Lower lobe of right lung (tissue), 2 donors: ENCODE data around the gene EHD1. TPM values are rescaled to one million over a fixed set of nuclear protein-coding genes. Genes with fewer than 3 reads are reported as not detected.

Experiments used
- ATAC-seq, 2 donors: fragments of 200-7000 bp; cut with Tn5 transposase; one replicate each; pipeline ENCODE4 v1.9.1; 2020 to 2022; ENCODE audit warnings: mild to moderate bottlenecking in 2 of 2, moderate library complexity in 2 of 2
- DNase-seq: peaks from one replicate; pipeline ENCODE4 v3.0.0-alpha.2; 2020
- H3K27ac ChIP-seq: fragments of 200-600 bp; one replicate; pipeline ENCODE4 v1.8.0; 2022
- H3K27me3 ChIP-seq: fragments of 200-600 bp; one replicate; pipeline ENCODE4 v1.8.0; 2022; ENCODE audit warnings: low read depth
- H3K36me3 ChIP-seq: fragments of 200-600 bp; one replicate; pipeline ENCODE4 v1.8.0; 2022; ENCODE audit warnings: mild to moderate bottlenecking
- H3K4me1 ChIP-seq: fragments of 200-600 bp; one replicate; pipeline ENCODE4 v1.8.0; 2022
- H3K4me3 ChIP-seq: fragments of 200-600 bp; one replicate; pipeline ENCODE4 v1.8.0; 2022; ENCODE audit warnings: mild to moderate bottlenecking
- H3K9me3 ChIP-seq: fragments of 200-600 bp; one replicate; pipeline ENCODE4 v1.8.0; 2022
- intact Hi-C: fragments of 100-400 bp; cut with DNase I; formaldehyde crosslinking; loops from one replicate; pipeline ENCODE4 v1.11.0; 2022
- total RNA-seq: library from RNA; stranded (reverse); fragmentation: NEBNext Ultra II Directional; extraction: Animal tissue kit (Norgen Biotek cat#: 25700); gene quantifications from one replicate; pipeline ENCODE4 v1.2.1, GENCODE V29; 2021
- TF ChIP-seq, protein P1 (sequence below): fragments of 200-600 bp; IDR thresholded peaks from one replicate; pipeline ENCODE4 v1.8.0; 2022; ENCODE audit warnings: antibody characterized with exemption, mild to moderate bottlenecking
- donor health status: DM: no; HTN: yes; CAD: no; lungs with severe emphysema.

The EHD1 gene
- total RNA-seq, 1 donor from 2014 or later = 73.4 TPM

DNA sequence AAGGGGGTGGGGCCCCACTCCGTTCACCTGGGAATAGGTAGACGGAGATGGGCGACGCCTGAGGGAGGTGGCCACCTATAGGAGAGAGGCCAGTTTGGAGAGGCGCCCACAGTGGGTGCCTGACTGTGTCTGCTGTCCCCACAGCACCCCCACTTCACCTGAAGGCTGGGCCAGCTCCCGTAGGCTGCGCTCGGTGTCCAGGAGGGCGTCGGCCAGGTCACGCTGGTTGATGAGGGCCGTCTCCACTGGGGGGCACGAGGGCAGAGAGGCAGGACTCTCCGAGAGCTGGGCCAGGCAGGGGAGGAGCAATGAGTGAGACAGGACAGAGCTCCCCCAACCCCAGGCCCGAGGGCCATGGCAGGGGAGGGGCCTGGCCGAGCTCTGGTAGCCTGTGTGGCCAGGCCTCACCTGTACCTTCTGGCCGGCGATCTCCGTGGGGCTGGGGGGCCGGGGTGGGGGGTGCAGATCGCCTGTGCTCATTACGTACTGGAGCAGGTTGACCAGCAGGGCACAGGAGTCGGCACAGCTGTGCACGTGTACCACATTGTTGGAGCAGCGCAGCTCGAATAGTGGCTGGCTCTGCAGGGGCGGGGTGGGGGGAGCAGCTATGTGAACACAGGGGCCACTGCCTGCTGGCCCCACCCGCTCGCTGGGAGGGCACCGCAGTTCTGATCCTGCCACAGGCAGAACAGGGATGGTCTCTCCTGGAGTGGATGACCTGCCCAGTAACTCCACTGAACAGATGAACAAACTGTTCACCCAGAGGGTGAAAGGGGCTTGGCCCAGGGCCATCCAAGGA, 23.9 kb upstream of the EHD1 start:
- DNase-seq = peak; percentile 36
- no peaks in the 10 kb centered on the region for H3K9me3 ChIP-seq
- peaks cover 95% of the 10 kb centered on the region for H3K36me3 ChIP-seq
- H3K4me3 ChIP-seq = no peak overlapping the region
- H3K4me1 ChIP-seq = no peaks in the 10 kb centered on the region
- intact Hi-C loops = no loop called here
- no peak for ATAC-seq
- H3K27ac ChIP-seq = no peak overlapping the region
- H3K27me3 ChIP-seq = no peaks in the 10 kb centered on the region
- TF ChIP-seq, protein P1, sequence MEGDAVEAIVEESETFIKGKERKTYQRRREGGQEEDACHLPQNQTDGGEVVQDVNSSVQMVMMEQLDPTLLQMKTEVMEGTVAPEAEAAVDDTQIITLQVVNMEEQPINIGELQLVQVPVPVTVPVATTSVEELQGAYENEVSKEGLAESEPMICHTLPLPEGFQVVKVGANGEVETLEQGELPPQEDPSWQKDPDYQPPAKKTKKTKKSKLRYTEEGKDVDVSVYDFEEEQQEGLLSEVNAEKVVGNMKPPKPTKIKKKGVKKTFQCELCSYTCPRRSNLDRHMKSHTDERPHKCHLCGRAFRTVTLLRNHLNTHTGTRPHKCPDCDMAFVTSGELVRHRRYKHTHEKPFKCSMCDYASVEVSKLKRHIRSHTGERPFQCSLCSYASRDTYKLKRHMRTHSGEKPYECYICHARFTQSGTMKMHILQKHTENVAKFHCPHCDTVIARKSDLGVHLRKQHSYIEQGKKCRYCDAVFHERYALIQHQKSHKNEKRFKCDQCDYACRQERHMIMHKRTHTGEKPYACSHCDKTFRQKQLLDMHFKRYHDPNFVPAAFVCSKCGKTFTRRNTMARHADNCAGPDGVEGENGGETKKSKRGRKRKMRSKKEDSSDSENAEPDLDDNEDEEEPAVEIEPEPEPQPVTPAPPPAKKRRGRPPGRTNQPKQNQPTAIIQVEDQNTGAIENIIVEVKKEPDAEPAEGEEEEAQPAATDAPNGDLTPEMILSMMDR = no peak

DNA sequence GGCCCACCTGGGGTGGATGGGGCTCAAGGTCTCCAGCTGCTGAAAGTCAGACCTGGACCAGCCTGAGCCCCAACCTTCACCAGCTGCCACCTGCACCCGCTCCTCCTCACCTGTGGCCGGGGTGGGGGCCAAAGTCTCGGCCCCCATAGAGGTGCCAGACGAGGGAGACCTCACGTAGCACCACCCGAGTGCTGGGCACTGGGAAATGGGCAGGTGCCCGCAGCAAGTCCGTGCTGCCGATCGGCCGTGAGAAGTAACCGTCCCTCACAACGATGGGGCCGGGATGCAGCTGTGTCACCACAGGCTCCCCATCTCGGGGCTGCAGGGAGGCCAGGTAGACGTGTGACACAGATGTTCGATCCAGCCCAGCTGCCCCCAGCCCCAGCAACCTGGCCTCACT, 22.4 kb upstream of the EHD1 start:
- Histone ChIP-seq H3K36me3 (peaks cover 95% of the 10 kb centered on the region), H3K4me3 (no peak overlapping the region), H3K9me3 (no peaks in the 10 kb centered on the region), H3K27ac (no peak overlapping the region), H3K27me3 (no peaks in the 10 kb centered on the region), H3K4me1 (no peaks in the 10 kb centered on the region)
- no peak for ATAC-seq
- DNase-seq = no peak
- intact Hi-C loops = no loop called here
- TF ChIP-seq, protein P1 = no peak

DNA sequence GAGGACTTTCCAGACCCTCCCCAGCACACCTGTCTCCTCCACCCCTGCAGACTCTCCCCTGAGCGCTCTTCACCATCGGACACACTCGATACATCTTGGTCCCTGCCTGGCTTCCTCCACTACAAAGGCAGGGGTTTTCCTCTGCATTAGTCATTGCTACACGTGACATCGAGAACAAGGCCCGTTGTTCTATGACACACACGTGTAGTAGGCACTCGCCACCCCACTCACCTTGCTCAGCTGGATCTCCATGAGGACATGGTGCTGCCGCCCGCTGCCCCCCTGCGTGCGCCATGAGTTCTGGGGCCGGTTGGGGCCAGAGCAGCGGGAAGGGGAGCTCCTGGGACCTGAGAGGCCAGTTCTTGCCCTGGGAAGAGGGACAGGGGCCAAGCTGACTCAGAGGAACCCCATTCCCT, 21.9 kb upstream of the EHD1 start:
- intact Hi-C loops = no loop called here
- H3K36me3 ChIP-seq = peaks cover 94% of the 10 kb centered on the region
- no peaks in the 10 kb centered on the region for H3K4me1 ChIP-seq
- no peak overlapping the region for H3K27ac ChIP-seq
- TF ChIP-seq, protein P1 = no peak
- H3K9me3 ChIP-seq = no peaks in the 10 kb centered on the region
- DNase-seq = no peak
- ATAC-seq = no peak
- no peaks in the 10 kb centered on the region for H3K27me3 ChIP-seq
- H3K4me3 ChIP-seq = no peak overlapping the region

DNA sequence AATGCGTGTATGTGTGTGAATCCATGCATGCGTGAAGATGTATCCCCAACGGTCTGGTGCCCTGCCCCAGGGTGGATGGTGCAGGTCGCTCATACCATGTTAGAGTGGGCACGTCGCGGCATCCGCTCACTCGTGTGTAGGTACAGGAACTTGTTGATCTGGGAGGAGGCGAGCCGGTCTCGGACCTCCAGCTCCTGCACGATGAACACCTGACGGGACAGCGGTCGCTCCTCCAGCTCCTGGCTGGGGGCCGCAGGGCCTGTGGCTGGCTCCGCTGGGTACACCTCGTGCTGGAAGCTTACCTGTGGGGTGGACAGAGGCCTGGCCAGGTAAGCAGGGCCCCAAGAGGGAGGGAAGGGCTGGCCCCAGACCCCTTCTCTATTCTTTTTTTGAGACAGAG, 20.1 kb upstream of the EHD1 start:
- no peaks in the 10 kb centered on the region for H3K9me3 ChIP-seq
- H3K36me3 ChIP-seq = peaks cover 85% of the 10 kb centered on the region
- TF ChIP-seq, protein P1 = no peak
- ATAC-seq (no peak), DNase-seq (peak; percentile 45)
- peaks cover 7% of the 10 kb centered on the region for H3K4me1 ChIP-seq
- no peaks in the 10 kb centered on the region for H3K27me3 ChIP-seq
- H3K4me3 ChIP-seq = no peak overlapping the region
- intact Hi-C loops = no loop called here
- H3K27ac ChIP-seq = no peak overlapping the region

DNA sequence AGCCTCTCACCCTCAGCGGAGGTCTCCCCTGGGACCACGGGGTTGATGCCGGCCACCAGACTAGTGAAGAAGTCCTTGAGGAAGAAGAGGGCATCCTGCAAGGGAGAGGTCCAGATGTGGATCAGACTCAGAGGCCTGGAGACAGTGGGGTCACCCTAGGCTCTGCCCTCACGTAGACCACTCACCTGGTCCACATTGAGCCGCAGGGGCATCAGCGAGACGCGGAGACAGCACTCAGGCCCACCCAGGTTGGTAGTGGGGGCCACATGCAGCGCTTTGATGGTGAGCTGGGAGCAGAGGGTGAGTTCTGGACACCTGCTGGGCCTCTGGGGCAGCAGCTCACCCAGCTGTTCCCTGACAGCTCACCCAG, 19.6 kb upstream of the EHD1 start:
- no peaks in the 10 kb centered on the region for H3K9me3 ChIP-seq
- no peak for ATAC-seq
- no peak for DNase-seq
- H3K27ac ChIP-seq = no peak overlapping the region
- no peaks in the 10 kb centered on the region for H3K27me3 ChIP-seq
- peaks cover 80% of the 10 kb centered on the region for H3K36me3 ChIP-seq
- intact Hi-C loops = no loop called here
- peaks cover 10% of the 10 kb centered on the region for H3K4me1 ChIP-seq
- H3K4me3 ChIP-seq = no peak overlapping the region
- TF ChIP-seq, protein P1 = no peak
